Embryonic facial prominence (tissue), 1 donor: ENCODE results near the gene LSAMP.

Experiments
- DNase-seq: peaks from one replicate; pipeline ENCODE4 v3.0.0-alpha.2; 2016; ENCODE audit errors: extremely low spot score

The LSAMP gene

DNA sequence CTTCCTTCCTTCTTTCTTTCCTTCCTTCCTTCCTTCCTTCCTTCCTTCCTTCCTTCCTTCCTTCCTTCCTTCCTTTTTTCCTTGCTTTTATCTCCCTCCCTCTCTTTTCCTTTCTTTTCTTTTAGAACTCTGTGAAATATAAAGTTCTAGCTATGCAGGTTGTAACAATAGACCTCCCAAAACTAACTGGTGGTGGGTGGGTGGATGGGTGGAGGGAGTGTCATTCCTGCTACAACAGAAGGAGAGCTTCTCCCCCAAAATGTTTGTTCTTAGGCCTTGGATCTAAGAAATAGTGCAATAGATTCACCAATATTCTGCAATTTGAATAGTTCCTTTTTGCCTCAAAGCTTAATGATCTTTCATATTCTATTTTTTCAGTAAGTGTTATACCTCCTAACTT lies 606.0 kb downstream of the LSAMP start:
- no peak for DNase-seq

DNA sequence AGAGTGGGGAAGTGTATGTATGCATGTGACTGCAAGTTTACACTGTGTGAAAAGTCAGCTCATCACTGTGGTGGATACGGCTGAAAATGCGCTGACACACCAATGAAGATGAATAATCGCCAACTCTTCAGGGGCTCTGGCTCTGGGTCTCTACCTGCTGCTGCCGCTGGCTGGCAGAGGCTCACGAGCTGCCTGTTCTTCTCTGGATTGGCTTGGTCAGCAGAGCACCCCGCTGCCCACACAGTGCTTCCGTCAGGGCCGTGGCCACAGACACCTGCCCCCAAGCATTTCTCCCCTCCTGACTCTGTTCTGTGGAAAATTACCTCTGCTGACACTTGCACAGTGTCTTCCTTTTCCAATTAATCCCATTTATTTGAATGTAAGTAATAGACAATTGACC lies 606.5 kb downstream of the LSAMP start:
- no peak for DNase-seq

DNA sequence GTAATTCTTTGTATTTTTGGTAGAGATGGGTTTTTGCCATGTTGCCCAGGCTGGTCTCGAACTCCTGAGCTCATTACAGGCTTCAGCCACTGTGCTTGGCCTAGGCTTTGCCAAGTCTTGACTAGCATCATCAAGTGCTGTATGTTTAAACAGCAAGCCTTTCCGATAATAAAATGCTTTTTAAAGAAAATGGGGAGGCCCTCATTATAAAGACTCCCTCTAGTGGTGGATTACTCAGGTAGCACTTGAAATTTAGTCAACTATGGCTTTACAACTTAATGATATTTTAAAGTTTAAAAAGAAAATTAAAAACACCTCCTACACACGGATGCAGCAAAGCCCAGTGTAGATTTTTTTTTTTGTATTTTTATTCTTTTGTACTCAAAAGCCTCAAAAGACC lies 608.3 kb downstream of the LSAMP start:
- DNase-seq: no peak

- no peak for DNase-seq
These were observed 609.3 kb downstream of the LSAMP start for GRCh38 chr3:115835946-115836345.

DNA sequence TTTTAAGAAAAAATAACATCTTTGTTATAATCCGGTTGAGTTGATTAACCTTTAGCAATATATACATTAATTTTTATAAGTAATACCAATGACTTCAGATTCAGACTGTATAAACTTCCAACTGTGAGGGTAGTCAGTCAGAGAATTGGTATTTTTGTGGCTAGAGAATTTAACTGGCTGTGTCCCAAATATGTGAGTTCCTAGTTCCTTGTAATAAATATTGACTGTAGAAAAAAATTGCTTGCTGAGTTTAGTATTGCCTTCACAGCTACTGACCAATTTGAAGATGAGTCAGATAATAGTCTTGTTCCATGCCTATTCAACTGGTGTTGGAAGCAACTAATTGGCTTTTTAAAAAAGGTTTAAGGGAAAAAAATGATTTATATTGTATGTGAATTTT lies 611.2 kb downstream of the LSAMP start:
- no peak for DNase-seq

DNA sequence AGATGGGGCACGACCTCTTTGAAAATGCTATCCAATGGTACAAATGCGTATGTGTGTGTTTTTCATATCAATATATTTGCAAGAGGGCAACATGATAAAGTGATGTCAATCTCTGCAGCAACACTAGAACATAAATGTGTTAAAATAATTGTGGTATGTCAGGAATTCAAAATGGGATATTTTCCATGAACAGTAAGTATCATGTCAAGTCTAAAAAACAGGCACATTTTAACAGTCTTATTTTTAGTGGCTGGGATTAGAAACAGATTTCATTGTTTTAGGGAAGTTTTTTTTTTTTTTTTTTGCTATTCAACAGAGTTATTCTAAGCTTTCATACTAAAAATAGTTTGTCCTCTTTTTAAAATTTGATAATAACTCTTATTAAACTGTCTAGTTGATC lies 612.2 kb downstream of the LSAMP start:
- DNase-seq: no peak

GRCh38 chr3:115832265-115832664 lies 613.0 kb downstream of the LSAMP start:
- no peak for DNase-seq

DNA sequence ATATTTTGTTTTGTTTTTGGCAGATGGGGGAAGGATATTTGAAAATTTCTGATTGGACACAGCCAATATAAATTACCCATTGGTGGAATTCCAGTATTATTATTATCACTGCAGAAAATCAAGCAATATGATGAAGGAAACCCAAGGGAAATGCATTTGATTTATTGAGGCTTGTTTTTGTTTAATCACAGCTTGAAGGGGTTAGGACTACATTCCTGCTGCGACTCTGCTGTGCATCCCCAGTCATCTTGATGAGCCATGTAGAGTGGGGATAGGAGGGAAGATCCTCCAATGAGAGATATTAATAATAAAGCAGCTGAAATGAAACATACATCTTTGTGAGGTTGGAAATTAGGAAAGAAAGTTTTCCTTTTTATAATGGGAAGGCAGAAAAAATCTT lies 613.4 kb downstream of the LSAMP start:
- DNase-seq: no peak

DNA sequence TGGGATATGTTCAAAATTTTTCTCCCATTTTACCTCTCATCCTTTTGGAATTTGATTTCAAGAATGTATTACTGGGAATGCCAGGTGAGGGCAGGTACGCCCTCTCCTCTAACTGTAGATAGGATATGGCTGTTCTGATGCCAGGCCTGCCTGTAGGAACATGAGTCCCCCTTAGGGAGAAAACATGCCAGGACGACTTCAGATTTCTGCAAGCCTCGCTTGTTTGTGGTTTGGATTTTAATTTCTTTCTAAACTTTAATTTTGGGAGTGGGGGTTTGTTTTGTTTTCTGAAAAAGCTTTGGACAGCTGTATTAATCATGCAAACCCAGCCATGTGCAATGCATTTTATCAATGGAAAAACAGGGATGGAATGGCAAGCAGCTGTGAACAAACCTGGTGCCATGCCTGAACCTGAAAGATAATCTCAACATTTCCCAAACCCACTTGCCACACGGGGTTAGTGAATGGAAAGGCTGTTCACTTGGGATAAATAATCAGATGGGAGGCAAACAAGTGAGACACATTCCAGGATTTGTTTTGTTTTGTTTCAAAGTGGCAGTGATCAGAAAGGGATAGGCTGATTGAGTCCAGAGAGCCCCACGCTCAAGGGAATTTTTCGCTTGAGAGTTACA lies 614.4 kb downstream of the LSAMP start:
- DNase-seq: no peak

DNA sequence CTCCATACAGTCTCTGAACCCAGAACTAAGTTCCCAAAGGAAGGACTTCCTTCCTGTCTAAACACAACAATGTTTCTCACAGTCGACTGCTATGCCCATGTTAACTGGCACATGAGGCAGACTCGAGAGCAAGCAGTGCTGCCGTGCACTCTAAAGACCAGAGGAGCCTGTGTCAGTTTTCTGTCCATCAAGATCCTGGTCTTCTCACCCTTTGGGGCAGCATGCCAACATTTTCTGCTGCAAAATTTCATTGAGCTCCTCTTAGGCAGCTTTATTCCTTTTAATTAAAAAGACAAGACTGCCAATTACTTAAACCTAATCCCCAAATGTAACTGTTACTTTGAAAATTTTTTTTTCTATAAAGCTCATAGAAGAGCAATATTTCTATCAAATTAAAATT lies 616.9 kb downstream of the LSAMP start:
- no peak for DNase-seq

DNA sequence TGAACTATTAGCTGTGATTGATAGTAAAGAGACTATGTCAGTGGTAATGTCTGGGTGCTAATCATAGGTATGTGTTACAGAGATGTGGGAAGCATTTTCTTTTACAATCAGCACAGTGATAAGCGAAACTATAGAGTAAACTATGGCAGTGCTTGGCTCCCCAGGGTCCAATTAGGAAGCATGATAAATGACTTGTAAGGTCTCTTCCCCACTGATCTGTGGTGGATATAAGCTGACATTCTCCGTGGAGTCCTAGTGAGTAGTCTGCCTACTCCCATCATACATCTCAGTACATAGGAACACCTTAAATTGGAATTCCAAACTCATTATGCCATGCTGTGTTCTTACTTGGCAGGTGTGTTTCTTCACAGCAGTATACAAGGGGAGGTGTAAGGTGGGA lies 617.8 kb downstream of the LSAMP start:
- DNase-seq: no peak

DNA sequence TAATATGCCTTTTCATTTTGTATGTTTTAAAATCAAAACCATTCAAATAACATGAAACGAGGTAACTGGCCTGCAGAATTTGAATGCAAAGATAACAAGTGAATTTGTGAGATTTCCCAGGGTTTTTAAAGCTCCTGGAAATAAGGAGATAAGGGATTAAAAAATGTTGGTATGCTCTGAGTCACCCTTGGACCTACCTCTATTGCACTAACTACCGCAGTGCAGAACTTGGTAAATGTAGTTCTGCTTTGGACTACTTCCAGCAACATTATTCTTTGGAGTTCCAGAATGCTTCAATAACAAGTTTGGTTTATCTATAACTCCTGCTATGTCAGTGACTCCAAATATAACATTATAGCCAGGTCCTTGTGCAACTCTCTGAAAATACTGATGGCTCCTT lies 620.2 kb downstream of the LSAMP start:
- DNase-seq: no peak

DNA sequence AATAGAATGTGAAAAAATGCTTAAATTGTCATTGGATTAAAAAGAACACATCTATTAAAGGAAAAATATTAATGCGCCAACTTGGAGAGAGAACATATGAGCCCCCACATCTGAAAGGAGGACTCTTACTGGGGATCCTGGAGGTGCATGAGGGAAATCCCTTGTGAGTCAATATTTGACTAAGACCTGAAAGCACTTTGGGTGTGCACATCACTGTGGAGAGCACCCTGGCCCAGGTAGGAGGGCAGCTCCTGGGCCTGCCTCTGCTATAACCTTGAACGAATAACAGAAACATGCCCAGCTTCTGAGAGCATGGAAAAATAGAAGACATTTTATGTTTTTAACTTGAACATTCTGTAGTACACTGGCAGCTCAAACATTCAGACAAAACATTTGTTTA lies 622.2 kb downstream of the LSAMP start:
- no peak for DNase-seq

DNA sequence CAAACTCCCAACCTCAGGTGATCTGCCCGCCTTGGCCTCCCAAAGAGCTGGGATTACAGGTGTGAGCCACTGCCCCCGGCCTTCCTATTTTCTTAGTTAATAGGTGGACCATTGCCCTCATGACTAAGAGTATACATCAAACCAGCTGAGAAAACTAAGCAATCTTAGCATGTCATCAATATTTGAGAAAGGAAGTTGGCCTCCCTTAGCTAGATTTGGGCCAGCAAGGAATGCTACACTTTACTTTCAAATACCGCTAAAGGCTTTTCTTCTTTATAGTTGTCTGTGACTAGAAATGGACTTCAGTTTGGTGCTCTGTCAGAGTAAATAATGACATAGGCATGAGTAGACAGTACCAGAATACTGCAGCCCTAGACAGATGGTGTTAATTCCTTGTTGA lies 622.7 kb downstream of the LSAMP start:
- DNase-seq: no peak

- peak; percentile 74 for DNase-seq
These were observed 625.4 kb downstream of the LSAMP start for GRCh38 chr3:115819785-115820384.

DNA sequence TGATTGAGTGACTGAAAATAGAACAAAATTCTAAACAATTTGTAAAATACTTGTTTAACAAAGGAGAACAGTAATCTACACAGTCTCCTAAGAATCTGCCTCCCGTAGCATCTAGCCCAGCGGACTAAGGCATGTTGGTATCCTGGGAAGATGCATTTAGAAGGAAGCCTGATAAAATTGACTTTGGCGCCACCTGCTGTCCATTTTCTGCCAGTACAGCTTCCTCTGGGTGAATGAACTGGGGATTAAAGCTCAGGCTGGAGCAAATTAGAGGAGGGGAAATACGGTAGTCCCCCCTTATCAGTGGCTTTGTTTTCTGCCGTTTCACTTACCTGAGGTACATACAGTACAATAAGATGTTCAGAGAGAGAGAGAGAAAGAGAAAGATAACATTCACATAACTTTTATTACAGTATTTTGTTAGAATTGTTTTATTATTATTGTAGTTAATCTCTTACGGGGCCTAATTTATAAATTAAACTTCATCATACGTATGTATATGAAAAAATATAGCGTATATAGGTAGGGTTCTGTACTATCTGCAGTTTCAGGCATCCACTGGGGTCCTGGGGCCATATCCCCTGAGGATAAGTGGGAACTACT lies 630.4 kb downstream of the LSAMP start:
- DNase-seq: peak; percentile 43

- DNase-seq: no peak
These were observed 631.3 kb downstream of the LSAMP start for GRCh38 chr3:115814006-115814405.

DNA sequence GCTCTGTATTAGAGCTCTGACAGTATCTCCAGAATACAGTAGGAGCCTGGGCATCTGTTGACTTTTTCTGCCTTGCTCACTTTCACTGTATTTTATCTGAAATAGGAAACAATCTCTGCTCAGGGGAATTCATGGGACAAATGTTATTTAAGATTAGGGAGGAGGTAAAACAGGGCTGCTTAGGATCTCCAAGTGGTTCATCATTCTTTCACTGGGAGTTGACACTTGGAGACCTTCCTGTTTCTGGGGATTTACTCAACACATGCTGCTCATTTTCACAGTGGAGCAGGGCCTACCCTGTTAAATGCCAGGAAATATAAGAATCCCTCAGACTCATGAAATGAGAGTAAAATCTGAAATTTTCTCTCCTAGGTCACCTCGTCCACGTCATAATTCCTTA lies 636.5 kb downstream of the LSAMP start:
- DNase-seq: no peak

DNA sequence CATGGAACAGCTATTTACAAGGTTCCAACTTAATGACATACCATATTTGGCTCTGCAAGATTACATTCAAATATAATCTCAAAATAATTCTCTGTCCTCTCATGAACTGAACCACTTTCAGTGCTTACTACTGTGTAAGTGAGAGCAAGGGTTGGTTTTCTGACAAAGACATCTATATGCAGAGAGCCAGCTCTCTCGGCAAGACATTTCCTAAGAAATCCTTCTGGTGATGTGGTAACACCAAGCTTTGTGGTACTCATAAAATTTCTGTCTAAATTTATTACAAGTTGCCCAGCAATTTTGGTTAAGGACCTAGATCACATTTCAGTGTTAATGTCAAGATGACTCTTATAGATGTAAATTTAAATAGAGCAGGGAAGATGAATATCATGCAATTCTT lies 637.0 kb downstream of the LSAMP start:
- no peak for DNase-seq

DNA sequence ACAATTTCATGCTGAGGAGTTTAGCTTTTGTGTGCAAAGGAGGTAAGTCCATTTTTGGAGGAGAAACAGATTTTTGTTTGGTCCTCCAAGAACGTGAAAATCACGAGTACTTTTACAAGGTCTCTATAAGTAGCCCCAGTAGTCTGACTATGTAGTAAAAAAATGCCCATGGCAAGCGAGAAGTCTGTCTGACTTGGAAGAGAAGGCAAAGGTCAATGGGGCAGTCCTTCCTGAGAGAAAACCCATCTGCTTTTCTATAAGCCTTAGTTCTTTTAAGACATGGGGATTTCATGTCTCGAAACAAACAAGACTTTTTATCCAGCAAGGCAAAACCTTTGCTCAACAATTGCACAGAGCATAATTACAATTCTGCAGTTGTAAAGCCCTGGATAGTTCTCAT lies 638.8 kb downstream of the LSAMP start:
- DNase-seq: no peak

DNA sequence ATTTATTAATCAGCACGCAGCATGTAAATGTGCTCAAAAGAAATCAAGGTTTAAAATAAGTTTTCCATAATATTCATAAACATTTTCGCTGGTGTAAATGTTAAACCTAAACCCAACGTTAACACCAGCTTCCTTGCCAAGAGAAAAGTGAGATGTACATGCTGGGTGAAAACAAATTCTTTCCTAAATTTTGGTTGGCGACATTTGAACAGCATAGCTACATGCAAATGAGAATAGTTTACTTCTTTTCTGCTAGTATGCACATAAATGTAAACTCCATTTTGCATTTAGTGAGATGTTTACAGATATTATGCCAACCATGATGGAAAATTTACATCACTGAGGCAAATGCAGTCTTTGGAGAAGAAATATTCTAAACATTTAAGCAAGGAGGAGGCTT lies 639.8 kb downstream of the LSAMP start:
- DNase-seq: no peak

GRCh38 chr3:115804713-115805119 lies 640.6 kb downstream of the LSAMP start:
- DNase-seq: no peak

- DNase-seq: no peak
These were observed 641.1 kb downstream of the LSAMP start for GRCh38 chr3:115804200-115804599.

DNA sequence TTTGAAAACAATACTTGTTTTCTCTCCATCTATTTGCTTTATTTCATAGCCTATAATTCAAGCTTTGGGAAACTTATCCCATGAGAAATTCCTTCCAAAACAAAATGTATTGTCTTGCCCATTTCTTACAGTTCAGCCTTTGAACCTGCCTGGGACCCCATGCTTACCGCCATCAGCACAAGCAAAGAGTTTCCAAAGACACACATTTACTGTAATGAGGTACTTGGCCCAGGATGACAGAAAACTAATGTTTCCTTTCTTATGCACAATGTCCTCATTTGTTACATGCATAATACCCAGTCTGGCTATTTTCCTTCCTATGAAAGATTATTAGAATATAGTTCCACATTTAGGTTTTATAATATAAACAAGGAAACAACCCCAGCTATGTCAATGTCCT lies 641.6 kb downstream of the LSAMP start:
- DNase-seq: no peak
